ENCODE measurements around the gene PKM.
"Not testable (repeated sequence)": the region's sequence is repeated elsewhere in the genome, so short reads cannot be mapped to it uniquely, and the experiment has no call there.

Gene PKM

GRCh38 chr15:72173864-72174550, 57.0 kb downstream of the PKM start:
- Histone ChIP-seq H3K36me3 (no peaks in the 10 kb centered on the region), H3K4me3 (ENCODE audit: low read depth, low read length) (no peak overlapping the region), H3K27me3 (ENCODE audit: insufficient read depth, low read depth, severe bottlenecking) (no peaks in the 10 kb centered on the region), H3K9me3 (ENCODE audit: severe bottlenecking) (no peaks in the 10 kb centered on the region), H3K27ac (no peak overlapping the region)
- no peak for DNase-seq
- TF ChIP-seq, protein P1, sequence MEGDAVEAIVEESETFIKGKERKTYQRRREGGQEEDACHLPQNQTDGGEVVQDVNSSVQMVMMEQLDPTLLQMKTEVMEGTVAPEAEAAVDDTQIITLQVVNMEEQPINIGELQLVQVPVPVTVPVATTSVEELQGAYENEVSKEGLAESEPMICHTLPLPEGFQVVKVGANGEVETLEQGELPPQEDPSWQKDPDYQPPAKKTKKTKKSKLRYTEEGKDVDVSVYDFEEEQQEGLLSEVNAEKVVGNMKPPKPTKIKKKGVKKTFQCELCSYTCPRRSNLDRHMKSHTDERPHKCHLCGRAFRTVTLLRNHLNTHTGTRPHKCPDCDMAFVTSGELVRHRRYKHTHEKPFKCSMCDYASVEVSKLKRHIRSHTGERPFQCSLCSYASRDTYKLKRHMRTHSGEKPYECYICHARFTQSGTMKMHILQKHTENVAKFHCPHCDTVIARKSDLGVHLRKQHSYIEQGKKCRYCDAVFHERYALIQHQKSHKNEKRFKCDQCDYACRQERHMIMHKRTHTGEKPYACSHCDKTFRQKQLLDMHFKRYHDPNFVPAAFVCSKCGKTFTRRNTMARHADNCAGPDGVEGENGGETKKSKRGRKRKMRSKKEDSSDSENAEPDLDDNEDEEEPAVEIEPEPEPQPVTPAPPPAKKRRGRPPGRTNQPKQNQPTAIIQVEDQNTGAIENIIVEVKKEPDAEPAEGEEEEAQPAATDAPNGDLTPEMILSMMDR (IDR thresholded peaks at IDR 0.05; ENCODE audit: low read depth, low read length) = no peak

DNA sequence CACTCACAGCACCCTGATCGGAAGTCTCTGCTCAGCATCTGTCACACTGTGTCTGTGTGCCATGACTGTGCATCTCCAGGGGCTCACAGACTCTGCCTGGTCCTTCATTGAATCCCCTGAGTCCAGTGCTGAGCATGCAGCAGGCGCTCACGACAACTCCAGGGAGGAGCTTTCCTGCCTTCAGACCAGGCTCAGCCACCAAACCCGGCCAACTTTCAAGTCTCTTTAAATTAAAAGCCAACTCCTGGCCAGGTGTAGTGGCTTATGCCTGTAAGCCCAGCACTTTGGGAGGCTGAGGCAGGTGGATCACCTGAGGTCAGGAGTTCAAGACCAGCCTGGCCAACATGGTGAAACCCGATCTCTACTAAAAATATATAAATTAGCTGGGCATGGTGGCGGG, 57.6 kb downstream of the PKM start:
- DNase-seq = no peak
- Histone ChIP-seq H3K4me3 (ENCODE audit: low read depth, low read length) (no peak overlapping the region), H3K9me3 (ENCODE audit: severe bottlenecking) (no peaks in the 10 kb centered on the region), H3K27me3 (ENCODE audit: insufficient read depth, low read depth, severe bottlenecking) (no peaks in the 10 kb centered on the region), H3K27ac (no peak overlapping the region), H3K36me3 (no peaks in the 10 kb centered on the region)
- TF ChIP-seq, protein P1 (IDR thresholded peaks at IDR 0.05; ENCODE audit: low read depth, low read length) = no peak

DNA sequence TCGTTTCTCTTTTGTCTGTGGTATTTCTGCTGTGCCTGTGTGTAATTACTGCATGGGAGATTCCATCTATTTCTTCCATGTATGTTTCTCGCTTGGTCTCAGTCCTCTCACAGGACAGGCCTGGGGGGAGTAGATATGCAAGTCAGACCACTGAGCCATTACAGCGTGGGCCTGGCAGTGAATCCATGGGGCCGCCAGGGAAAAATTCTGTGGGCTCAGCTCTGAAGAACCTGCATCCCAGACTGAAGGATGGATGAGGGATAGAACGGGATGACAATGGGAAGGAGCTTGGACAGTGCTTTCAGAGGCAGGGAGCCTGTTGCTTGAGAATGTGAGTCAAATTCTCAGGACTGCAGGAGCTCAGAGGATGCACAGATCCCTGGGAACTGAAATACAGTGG, 58.2 kb downstream of the PKM start:
- no peak for DNase-seq
- Histone ChIP-seq H3K4me3 (ENCODE audit: low read depth, low read length) (no peak overlapping the region), H3K27me3 (ENCODE audit: insufficient read depth, low read depth, severe bottlenecking) (no peaks in the 10 kb centered on the region), H3K9me3 (ENCODE audit: severe bottlenecking) (no peaks in the 10 kb centered on the region), H3K36me3 (no peaks in the 10 kb centered on the region), H3K27ac (no peak overlapping the region)
- TF ChIP-seq, protein P1 (IDR thresholded peaks at IDR 0.05; ENCODE audit: low read depth, low read length) = no peak

DNA sequence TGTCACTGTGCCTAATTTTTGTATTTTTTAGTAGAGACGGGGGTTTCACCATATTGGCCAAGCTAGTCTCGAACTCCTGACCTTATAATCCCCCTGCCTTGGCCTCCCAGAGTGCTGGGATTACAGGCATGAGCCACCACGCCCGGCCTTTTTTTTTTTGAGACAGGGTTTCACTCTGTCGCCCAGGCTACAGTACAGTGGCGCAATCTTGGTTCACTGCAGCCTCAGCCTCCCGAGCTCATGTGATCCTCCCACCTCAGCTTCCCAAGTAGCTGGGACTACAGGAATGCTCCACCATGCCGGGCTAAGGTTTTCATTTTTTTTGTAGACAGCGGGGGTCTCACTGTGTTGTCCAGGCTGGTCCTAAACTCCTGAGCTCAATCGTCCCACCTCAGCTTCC, 59.0 kb downstream of the PKM start:
- not testable (repeated sequence) for H3K36me3 ChIP-seq; DNase-seq; H3K9me3 ChIP-seq (ENCODE audit: severe bottlenecking); H3K4me3 ChIP-seq (ENCODE audit: low read depth, low read length); H3K27me3 ChIP-seq (ENCODE audit: insufficient read depth, low read depth, severe bottlenecking); H3K27ac ChIP-seq

DNA sequence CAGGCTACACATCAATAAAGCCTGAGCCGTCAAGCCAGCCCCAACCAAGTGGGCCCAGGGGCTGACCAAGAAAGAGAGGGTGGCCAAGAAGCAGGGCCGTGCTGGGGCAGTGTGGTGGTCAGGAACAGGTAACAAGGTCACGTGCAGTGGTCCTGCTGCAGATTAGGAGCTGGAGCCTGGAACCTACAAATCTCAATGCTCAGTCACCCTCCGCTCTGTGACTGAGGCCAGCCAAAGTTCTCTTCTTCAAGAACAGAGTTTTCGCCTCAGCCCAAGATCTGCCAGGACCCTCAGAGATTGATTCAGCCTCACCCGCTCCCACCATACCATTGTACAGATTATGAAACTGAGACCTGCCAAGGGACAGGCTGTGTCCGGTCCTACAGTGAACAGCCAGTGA, 60.3 kb downstream of the PKM start:
- Histone ChIP-seq H3K36me3 (no peaks in the 10 kb centered on the region), H3K9me3 (ENCODE audit: severe bottlenecking) (no peaks in the 10 kb centered on the region), H3K27me3 (ENCODE audit: insufficient read depth, low read depth, severe bottlenecking) (no peaks in the 10 kb centered on the region), H3K27ac (no peak overlapping the region), H3K4me3 (ENCODE audit: low read depth, low read length) (no peak overlapping the region)
- no peak for DNase-seq
- TF ChIP-seq, protein P1 (IDR thresholded peaks at IDR 0.05; ENCODE audit: low read depth, low read length) = no peak

DNA sequence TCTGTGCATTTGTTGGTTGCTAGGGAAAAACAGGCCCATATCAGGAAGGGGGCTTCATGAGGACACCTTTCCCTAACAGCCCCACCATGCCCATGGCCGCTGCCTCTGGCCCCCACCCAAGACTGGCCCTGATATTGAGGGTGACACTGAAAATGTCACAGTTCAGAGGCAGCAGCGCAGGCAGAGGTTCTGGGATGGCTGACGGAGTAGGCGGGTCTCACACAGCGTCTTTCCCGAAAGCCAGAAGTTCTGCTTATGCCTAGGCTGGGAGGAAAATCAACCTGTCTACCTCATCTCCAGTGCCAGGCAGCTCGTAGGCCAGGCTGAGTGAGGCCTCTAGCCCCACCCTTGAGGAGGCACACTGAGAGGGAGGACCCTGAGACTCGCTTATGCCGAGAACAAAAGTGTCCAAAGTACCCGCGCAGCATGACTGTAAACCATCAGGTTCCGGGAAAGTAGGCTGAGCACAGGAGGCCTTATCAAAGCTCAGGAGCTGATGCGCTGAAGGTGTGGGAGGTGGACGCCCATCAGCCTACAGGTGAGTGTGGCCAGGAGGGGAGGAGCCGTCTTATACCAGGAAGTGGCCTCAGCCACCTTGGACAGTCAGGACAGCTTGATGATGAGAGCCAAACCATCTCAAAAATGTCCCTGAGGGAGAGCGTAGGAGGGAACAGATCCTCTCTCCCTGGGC, 60.9 kb downstream of the PKM start:
- TF ChIP-seq, protein P1 (IDR thresholded peaks at IDR 0.05; ENCODE audit: low read depth, low read length) = no peak
- no peaks in the 10 kb centered on the region for H3K27me3 ChIP-seq (ENCODE audit: insufficient read depth, low read depth, severe bottlenecking)
- no peaks in the 10 kb centered on the region for H3K9me3 ChIP-seq (ENCODE audit: severe bottlenecking)
- no peak for DNase-seq
- no peaks in the 10 kb centered on the region for H3K36me3 ChIP-seq
- no peak overlapping the region for H3K27ac ChIP-seq
- no peak overlapping the region for H3K4me3 ChIP-seq (ENCODE audit: low read depth, low read length)
